HL-60/S4 treated with retinoic acid at 250 ng/mL for 4 days and 3 days (cell line): ENCODE data around the gene SPDYE18.
"Not testable (repeated sequence)": the region's sequence is repeated elsewhere in the genome, so short reads cannot be mapped to it uniquely, and the experiment has no call there.

ENCODE experiments used
- in situ Hi-C: fragments of 300-500 bp; cut with MboI; formaldehyde crosslinking; loops from 2 replicates; pipeline ENCODE4 v1.7.0; 2022; ENCODE audit warnings: low sequenced_read_pairs

The SPDYE18 gene

GRCh38 chr7:77006127-77007110 lies 55.9 kb downstream of the SPDYE18 start:
- in situ Hi-C loops: not testable (repeated sequence)

- in situ Hi-C loops: not testable (repeated sequence)
Observed at GRCh38 chr7:77005461-77006057, 56.8 kb downstream of the SPDYE18 start.

GRCh38 chr7:77004151-77004550 lies 58.2 kb downstream of the SPDYE18 start:
- in situ Hi-C loops: not testable (repeated sequence)

- in situ Hi-C loops: not testable (repeated sequence)
Observed at GRCh38 chr7:77003241-77003640, 59.1 kb downstream of the SPDYE18 start.

DNA sequence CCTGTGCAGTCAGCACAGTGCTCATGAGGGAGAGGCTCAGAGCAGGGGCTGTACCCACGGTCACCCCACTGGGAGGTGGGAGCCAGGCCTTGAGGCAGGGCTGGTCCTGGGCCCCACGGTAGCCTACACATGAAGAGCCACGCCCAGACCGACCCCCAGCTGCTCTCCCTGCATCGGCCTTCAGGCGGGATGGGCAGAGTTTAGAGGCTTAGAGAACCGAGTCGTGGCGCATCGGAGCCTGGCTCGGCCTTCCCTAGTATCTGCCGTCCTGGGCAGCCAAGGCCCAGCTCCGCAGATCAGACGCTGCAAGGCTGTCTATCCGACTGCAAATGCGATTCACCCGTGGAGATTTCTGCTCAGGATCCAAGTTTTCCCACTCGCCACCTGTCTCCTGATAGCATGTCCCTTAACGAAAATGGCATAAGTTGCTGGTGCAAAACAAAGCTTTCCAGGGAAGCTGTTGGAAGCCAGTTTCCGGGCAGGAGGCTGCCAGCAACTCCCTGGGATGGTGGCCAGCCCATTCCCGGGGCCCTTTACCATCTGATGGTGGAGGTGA lies 59.6 kb downstream of the SPDYE18 start:
- in situ Hi-C loops: not testable (repeated sequence)

- in situ Hi-C loops: not testable (repeated sequence)
Observed at GRCh38 chr7:77002104-77002503, 60.3 kb downstream of the SPDYE18 start.
